PFSK-1 (cell line): ENCODE results near the gene ACTL6B.
A peak's percentile ranks its signal among the peaks of the same experiment; 100 is the strongest.

Experiments used
- FOXP2 ChIP-seq: optimal IDR thresholded peaks from 2 replicates; pipeline ENCODE3; 2011; ENCODE audit warnings: borderline replicate concordance, control low read depth, inconsistent platforms; ENCODE audit not compliant: insufficient read depth; ENCODE audit errors: extremely low read length, extremely low read depth
- POLR2AphosphoS5 ChIP-seq: IDR thresholded peaks from 2 replicates; pipeline ENCODE4 v1.6.1; 2012; ENCODE audit warnings: low read depth, mild to moderate bottlenecking, control low read depth, low read length, moderate library complexity
- REST ChIP-seq, 2 experiments: IDR thresholded peaks; 2 replicates each; pipeline versions ENCODE4 v1.6.1 to v1.8.0; 2011 to 2012; ENCODE audit warnings: low read depth in 2 of 2, low read length in 2 of 2, control low read depth in 1 of 2, inconsistent platforms in 1 of 2, mild to moderate bottlenecking in 1 of 2, moderate library complexity in 1 of 2; ENCODE audit not compliant: insufficient read depth in 1 of 2
- SIN3A ChIP-seq: IDR thresholded peaks from 2 replicates; pipeline ENCODE4 v1.6.1; 2012; ENCODE audit warnings: mild to moderate bottlenecking, low read length, moderate library complexity, borderline replicate concordance; ENCODE audit not compliant: insufficient read depth
- TAF1 ChIP-seq: IDR thresholded peaks from 2 replicates; pipeline ENCODE4 v1.6.1; 2012; ENCODE audit warnings: low read length, control low read depth, borderline replicate concordance; ENCODE audit not compliant: insufficient read depth

ACTL6B gene

DNA sequence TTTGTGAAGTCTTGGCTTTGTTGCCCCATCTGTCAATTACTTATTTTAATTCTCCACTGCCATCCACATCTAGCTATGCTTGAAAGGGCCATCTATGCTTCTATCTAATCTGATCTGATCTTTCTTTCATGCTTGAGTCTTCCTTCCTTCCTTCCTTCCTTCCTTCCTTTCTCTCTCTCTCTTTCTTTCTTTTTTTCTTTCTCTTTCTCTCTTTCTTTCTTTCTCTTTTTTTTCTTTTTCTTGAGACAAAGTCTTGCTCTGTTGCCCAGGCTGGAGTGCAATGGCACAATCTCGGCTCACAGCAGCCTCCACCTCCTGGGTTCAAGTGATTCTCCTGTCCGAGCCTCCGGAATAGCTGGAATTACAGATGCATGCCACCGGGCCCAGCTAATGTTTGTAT is 26.2 kb downstream of the ACTL6B start:
- TF ChIP-seq POLR2AphosphoS5 = no peak

DNA sequence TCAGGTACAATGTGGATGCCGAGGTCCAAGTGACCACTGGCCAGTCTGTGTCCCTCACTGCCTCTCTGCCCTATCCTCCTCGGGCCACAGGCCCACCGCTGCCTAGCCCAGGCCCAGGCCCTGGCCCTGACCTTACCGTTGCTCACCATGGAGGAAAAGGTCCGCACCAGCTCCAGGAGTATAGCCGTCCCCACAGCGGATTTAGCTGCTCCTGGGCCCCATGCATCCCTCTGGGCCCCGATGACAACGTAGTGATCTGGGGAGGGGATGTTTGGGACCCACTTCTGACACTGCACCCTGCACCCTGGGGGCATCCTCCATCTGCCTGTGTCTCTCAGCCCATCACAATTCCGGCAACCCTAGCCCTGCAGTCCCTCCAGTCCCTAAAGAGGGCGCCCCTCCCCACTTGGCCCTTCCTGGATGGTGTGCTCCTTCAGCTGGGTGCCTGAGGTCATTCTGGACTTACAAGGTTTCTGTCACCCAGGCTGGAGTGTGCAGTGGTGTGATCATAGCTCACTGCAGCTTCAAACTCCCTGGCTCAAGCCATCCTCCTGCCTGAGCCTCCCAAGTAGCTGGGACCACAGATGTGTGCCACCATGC is 27.0 kb downstream of the ACTL6B start:
- TF ChIP-seq TAF1 (no peak), POLR2AphosphoS5 (no peak), SIN3A (no peak), FOXP2 (no peak), REST (IDR thresholded peaks at IDR 0.05; ENCODE audit: insufficient read depth in 1 of 2, low read depth in 2 of 2, low read length in 2 of 2) (no peak)

- no peak for TF ChIP-seq POLR2AphosphoS5
- no peak for TF ChIP-seq REST (IDR thresholded peaks at IDR 0.05; ENCODE audit: insufficient read depth in 1 of 2, low read depth in 2 of 2, low read length in 2 of 2)
- TF ChIP-seq TAF1 = no peak
- no peak for TF ChIP-seq FOXP2
- TF ChIP-seq SIN3A = no peak
Observed at GRCh38 chr7:100627238-100627549, 29.1 kb downstream of the ACTL6B start.

DNA sequence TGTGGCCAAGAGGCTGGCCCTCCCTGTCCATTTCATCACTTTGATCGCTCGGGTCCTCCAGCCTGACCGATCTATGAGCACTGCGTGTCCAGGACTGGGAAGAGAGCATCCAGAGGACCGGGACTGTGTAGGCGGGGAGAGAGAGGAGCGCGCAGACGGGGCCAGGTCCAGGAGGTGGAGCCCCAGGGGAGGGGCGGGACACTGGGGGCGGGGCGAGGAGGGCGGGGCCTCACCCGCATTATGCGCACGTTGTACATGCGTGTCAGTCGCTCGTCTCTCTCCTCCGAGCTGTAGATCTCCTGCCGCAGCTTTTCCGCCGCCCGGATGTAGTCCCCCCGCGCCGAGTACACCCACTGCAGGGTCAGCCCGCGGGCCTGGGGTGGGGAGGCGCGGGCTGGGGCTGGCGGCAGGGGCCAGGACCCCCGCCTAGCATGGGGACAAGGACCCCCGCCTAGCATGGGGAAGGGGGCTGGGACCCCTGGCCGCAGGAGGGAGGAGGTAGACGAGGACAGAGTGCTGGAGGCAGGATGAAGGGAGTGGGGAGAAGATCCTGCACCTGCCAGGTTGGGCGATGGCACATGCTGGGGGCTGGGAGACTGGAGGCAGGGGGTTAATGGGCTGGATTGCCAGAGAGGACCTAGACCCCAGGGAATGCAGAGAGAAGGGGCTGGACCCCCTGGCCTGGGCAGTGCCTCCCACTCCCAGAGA is 29.6 kb downstream of the ACTL6B start:
- TF ChIP-seq POLR2AphosphoS5 = peak; percentile 79
- TF ChIP-seq REST (IDR thresholded peaks at IDR 0.05; ENCODE audit: insufficient read depth in 1 of 2, low read depth in 2 of 2, low read length in 2 of 2) = 0 out of 4 replicates have a peak, but pooled peaks of 1 of the 2 experiments have one; percentile 48
- TF ChIP-seq TAF1 = peak; percentile 95
- no peak for TF ChIP-seq SIN3A
- peak; percentile 59 for TF ChIP-seq FOXP2

DNA sequence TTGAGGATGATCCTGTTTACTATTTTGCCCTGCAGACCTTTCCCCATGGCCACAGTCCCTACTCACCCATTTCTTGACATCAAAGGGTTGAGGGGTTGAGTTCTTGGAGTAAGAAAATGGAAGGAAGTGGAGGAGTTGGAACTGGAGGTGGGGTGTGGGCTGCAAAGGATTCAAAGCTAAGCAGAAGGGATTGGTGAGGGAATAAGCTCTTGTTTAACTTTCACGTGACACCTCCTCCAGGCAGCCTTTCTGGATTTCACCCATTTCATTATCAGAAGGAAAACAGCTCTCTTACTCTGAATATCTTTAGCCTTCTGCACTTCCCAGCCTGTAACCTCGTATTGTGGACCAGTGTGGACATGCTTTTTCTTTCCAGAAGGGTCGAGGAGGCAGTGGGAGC is 30.2 kb downstream of the ACTL6B start:
- TF ChIP-seq POLR2AphosphoS5 (no peak), TAF1 (no peak), FOXP2 (no peak), SIN3A (no peak), REST (IDR thresholded peaks at IDR 0.05; ENCODE audit: insufficient read depth in 1 of 2, low read depth in 2 of 2, low read length in 2 of 2) (no peak)
